Astrocyte of the spinal cord (primary cell): ENCODE measurements around the gene CPEB4.

Source experiments
- DNase-seq: peaks from one replicate; pipeline ENCODE4 v3.0.0; 2011; ENCODE audit warnings: low read depth, low spot score
- H3K4me3 ChIP-seq: 2 replicates; pipeline ENCODE4 v1.5.1; 2011; ENCODE audit warnings: low read depth, mild to moderate bottlenecking, low read length, moderate library complexity
- CTCF ChIP-seq: IDR thresholded peaks from 2 replicates; pipeline ENCODE4 v1.5.1; 2012; ENCODE audit warnings: low read depth, mild to moderate bottlenecking, low read length, inconsistent platforms
- in situ Hi-C: cut with HindIII; loops from 2 replicates; pipeline ENCODE4 v1.10.0; 2017; ENCODE audit warnings: low sequenced_read_pairs

CPEB4 gene

GRCh38 chr5:173940269-173940668, 52.1 kb downstream of the CPEB4 start:
- in situ Hi-C loops = no loop called here
- H3K4me3 ChIP-seq = no peak overlapping the region
- no peak for DNase-seq
- TF ChIP-seq CTCF = no peak

GRCh38 chr5:173941102-173941501, 53.0 kb downstream of the CPEB4 start:
- no peak for TF ChIP-seq CTCF
- in situ Hi-C loops = no loop called here
- H3K4me3 ChIP-seq = no peak overlapping the region
- DNase-seq = no peak

GRCh38 chr5:173941758-173942401, 53.7 kb downstream of the CPEB4 start:
- no peak overlapping the region for H3K4me3 ChIP-seq
- no peak for TF ChIP-seq CTCF
- in situ Hi-C loops = no loop called here
- no peak for DNase-seq

- no peak for TF ChIP-seq CTCF
- in situ Hi-C loops = no loop called here
- no peak overlapping the region for H3K4me3 ChIP-seq
- no peak for DNase-seq
Measured at GRCh38 chr5:173944511-173944910, 56.4 kb downstream of the CPEB4 start.

DNA sequence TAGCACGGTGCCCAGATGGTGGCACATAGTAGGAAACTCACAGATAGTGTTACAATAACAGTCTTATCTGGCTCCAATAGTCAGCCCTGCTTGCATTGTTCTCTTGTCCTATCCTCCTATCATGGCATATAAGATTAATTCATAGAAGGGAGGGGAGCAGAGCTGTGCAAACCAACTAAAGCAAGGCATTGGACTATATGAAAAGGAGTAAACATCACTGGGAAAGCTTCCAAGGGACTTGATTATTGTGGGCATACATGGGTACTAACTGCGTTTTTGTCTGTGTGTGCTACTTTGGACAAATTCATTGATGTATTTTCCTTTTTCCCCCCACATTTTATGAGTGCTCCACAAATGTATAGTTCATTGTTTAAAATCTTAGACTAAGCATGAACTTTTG, 57.0 kb downstream of the CPEB4 start:
- DNase-seq = no peak
- no peak overlapping the region for H3K4me3 ChIP-seq
- in situ Hi-C loops = no loop called here
- no peak for TF ChIP-seq CTCF

DNA sequence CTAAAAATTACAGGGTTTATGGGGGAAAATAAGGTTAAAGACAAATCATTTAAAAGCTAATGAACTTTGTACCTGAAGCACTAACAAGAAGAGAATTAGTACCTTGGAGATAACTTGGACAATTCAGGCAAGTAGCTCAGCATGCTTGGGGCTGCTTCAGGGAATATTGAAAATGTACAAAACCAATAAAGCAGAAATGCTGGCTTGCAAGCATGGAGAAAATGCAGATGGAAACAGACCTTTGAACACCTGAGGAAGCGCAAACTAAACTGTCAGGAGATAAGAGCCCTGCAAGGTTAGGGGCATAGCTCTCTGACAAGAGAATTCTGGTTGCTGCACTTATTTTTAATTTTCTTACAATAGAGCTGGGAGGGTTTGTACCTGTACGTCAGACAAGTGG, 58.2 kb downstream of the CPEB4 start:
- in situ Hi-C loops = no loop called here
- H3K4me3 ChIP-seq = no peak overlapping the region
- TF ChIP-seq CTCF = no peak
- no peak for DNase-seq
